NT2/D1 (cell line): ENCODE measurements around the gene S100A8.

ENCODE experiments used
- YY1 ChIP-seq: IDR thresholded peaks from 2 replicates; pipeline ENCODE4 v1.6.1; 2011; ENCODE audit not compliant: insufficient read length, insufficient read depth
- ZNF274 ChIP-seq: IDR thresholded peaks from 2 replicates; pipeline ENCODE4 v1.6.1; 2011; ENCODE audit warnings: mild to moderate bottlenecking, low read depth, low read length

DNA sequence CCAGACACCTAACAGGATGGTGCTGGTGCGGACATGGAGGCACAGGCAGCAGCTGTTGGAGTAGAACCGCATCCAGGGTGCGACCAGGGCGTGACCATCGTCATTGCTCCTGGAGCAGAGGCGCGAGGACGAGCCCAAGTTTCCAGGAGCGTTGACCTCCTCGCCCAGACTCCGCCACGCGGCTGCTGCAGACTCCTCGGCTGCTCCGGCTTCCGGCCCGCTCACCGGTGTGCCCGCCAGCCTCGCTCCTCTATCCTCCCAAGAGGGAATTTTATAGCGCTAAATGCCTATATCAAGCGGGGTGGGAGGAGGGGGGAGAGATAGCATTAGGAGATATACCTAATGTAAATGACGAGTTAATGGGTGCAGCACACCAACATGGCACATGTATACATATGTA lies 10.2 kb downstream of the S100A8 start:
- no peak for TF ChIP-seq ZNF274
- no peak for TF ChIP-seq YY1
